Tongue (tissue), 2 donors: ENCODE measurements around the gene MMP17. TPM values are rescaled to one million over a fixed set of nuclear protein-coding genes. Genes with fewer than 3 reads are reported as not detected.
"Not testable (repeated sequence)": the region's sequence is repeated elsewhere in the genome, so short reads cannot be mapped to it uniquely, and the experiment has no call there.

Source experiments
- DNase-seq: peaks from one replicate; pipeline ENCODE4 v3.0.0-alpha.2; 2015
- total RNA-seq: library from RNA; depleted of rRNA; stranded (reverse); fragments of >200 nt; gene quantifications from one replicate; pipeline ENCODE4 v1.2.3, GENCODE V29; 2014

Gene MMP17
- total RNA-seq, 1 donor from 2014 or later = 6.8 TPM

DNA sequence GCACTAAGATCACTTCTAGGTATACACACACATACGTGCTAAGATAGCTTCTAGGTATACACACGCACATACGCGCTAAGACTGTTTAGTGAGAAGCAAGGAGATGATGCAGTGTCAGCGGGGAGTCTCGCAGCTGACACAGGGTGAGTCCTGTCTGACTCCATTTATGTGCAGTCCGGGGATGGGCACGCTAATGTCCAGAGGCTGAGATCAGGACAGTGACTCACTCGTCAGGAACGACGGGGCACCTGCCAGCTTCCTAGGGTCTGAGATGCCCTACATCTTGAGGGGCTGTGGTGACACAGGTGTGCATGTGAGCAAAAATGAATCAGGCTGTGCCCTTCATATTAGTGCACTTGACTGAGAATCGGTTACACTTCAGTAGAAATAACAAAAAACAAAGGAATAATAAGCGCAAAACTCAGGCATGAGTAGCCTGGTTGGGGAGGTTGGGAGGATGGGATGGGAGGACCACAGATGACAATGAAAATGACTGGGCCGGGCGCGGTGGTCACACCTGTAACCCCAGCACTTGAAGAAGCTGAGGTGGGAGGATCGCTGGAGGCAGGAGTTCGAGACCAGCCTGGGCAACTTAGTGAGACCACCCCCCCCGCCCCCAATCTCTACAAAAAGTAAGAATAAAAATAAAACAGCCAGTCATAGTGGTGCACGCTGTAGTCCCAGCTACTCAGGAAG, 37.1 kb downstream of the MMP17 start:
- DNase-seq = no peak

GRCh38 chr12:131867471-131867870, 39.3 kb downstream of the MMP17 start:
- no peak for DNase-seq

DNA sequence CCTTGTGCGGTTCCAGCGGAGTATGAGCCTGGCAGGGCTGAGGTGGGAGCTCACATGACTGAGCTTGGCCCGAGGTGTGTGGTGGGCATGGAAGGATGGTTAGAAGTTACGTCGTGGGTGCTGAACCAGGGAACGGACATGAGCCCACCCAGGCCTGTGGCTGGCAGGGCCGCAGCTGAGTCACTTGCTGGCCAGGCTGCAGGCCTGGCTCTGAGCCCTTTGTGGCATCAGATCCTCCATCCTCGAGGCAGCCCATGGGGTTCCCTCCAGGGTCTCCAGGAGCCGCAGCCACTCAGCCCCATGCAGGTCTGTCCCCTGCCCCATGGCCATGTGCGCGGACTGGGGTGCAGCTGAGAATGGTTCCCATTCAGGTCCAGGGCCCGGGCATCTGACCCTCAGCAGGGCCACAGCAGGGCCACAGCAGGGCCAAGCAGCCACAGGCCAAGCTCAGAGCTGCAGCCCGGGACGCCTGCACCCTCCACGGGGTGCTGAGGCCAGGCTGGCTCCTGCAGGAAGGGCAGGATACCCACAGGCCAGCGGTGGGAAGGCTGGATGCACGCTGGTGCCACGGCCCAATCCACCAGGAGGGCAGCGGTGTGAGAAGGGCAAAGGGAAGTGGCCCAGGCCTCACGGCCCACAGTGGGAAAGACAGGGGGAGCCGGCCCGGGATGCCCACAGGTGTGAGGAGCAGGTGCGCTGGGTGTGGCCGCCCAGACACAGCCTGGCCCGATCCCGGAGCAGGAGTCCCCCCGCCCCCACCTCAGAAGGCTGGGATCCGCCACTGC, 39.9 kb downstream of the MMP17 start:
- DNase-seq = no peak

DNA sequence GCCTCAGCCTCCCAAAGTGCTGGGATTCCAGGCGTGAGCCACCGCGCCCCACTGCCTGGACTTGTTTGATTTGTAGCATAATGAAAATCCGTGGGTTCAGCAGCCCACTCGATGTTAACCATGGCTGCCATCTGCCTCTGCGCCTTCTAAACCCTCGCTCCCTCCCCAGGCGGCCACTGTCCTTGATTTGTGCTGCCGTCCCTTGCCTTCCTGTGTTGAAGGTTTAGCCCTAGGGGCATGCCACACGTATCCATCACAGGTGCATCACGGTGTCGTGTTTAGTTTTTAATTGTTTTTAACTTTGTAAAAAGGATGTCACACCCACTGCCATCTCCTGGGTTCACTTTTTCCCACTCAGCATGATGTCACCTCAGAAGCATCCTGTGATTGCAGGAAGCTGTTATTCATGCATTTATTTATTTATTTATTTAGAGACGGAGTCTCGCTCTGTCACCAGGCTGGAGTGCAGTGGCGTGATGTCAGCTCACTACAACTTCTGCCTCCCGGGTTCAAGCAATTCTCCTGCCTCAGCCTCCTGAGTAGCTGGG, 41.8 kb downstream of the MMP17 start:
- no peak for DNase-seq

- DNase-seq = no peak
These were observed 43.5 kb downstream of the MMP17 start for GRCh38 chr12:131871677-131872076.

DNA sequence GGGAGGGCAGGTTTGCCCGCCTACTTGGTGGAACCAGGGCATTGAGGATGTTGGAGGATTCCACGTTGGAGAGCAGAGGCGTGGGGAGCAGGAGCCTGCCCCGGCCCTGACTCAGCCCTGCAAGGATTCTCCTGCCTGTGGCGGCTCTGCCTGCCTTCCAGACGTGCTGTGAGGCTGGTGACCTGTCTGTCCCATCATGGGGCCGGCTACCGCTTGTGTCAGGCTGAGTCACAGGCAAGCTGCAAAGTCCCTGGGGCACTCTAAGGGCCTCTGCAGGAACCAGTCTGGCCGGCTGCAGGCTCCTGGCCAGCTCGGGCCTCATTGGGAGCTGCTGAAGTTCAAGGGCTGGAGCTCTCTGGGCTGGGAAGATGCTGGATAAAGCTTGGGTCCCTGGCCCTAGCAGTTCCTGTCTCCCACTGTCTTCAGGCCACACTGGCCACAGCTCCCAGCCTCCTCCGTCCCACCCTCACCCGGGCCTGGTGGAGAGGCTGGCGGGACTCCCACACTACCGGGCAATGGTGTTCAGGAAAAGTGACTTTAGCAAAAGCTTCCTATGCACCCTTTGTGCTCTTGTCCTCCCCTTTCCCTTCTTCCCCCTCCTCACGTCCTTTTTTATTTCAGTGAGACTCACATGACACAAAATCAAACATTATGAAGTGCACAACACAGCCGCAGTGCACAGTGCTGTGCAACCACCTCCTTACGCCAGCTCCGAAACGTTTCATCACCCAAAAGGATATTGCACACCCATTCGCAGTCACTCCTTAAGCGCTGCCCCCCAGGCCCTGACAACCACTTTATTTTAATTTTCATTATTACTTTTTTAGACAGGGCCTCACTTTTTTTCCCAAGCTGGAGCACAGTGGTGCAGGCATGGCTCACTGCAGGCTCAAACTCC, 44.2 kb downstream of the MMP17 start:
- DNase-seq = no peak

- no peak for DNase-seq
These were observed 45.1 kb downstream of the MMP17 start for GRCh38 chr12:131873293-131873692.

DNA sequence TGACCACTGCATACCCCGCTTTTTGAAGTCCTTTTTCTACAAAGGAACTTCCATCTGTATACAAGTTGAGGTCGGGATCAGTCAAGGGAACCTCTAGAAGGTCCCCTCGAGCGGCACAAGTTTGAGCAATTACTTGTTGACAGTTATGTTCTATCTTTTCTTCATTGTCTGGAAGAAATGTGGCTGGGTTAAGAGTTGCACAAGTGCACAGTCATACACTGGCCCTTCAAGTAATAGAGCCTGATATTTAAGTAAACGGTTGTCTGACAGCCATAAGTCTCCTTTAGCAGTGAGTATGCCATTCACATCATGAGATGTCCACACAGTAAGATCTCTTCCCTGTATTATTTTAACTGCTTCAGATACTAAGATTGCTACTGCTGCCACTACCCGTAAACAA, 46.8 kb downstream of the MMP17 start:
- not testable (repeated sequence) for DNase-seq

DNA sequence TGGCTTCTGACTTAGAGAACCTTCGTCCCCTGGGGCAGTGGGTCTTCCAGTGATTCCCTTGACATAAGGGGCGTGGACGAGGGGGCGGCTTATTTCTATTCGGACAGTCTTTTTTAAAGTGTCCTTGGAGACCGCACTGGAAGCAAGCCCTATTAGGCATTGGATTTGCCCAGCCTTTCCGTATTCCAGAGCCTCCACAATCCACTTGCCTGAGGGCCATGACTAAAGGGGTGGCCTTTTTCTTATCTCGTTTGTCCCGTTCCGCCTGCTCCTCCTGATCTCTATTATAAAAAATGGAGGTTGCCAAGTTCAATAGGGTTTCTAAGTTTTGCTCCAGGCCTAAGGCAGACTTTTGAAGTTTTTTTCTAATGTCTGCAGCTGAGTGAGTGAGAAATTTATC, 49.0 kb downstream of the MMP17 start:
- DNase-seq = not testable (repeated sequence)

- DNase-seq = not testable (repeated sequence)
These were observed 50.2 kb downstream of the MMP17 start for GRCh38 chr12:131878436-131878835.

DNA sequence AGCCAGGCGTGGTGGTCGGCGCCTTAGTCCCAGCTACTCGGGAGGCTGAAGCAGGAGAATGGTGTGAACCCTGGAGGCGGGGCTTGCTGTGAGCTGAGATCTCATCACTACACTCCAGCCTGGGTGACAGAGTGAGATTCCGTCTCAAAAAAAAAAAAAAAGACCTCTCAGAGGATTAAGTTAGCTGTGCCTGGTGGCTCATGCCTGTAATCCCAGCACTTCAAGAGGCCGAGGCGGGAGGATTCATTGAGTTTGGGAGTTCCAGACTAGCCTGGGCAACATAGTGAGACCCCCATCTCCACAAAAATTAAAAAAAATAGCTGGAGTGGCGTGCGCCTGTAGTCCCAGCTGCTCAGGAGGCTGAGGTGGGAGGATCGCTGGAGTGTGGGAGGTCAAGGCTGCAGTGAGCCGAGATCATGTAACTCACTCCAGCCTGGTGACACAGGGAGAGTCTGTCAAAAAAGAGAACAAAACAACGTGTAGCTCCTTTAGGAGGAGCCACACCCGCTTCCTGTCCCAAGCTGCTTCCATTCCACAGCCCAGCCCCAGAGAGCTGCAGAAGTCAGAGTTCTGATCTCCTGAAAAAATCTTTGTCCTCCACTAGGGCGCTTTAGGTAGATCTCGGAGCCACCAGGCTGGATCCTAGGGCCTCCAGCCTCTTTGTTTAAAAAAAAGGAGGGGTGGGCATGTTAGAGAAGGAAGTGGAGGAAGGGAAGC, 54.8 kb downstream of the MMP17 start:
- no peak for DNase-seq

GRCh38 chr12:131883521-131883900, 55.3 kb downstream of the MMP17 start:
- no peak for DNase-seq

- not testable (repeated sequence) for DNase-seq
These were observed 56.9 kb downstream of the MMP17 start for GRCh38 chr12:131885076-131885475.

DNA sequence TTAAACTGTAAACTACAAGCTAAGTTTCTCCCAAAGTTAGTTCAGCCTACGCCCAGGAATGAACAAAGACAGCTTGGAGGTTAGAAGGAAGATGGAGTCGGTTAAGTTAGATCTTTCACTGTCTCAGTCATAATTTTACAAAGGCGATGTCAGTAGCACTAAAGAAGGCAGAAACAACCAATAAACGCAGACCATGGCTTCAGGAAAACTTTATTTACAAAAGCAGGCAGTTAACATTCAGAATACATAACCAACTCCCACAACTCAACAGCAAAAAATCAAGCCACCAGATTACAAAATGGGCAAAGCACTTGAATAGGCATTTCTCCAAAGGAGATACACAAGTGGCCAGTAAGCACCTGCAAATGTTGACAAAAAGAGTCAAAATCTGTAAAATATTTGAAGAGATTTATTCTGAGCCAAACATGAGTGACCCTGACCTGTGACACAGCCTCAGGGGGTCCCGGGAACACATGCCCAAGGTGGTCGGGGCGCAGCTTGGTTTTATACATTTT, 57.4 kb downstream of the MMP17 start:
- DNase-seq = no peak

DNA sequence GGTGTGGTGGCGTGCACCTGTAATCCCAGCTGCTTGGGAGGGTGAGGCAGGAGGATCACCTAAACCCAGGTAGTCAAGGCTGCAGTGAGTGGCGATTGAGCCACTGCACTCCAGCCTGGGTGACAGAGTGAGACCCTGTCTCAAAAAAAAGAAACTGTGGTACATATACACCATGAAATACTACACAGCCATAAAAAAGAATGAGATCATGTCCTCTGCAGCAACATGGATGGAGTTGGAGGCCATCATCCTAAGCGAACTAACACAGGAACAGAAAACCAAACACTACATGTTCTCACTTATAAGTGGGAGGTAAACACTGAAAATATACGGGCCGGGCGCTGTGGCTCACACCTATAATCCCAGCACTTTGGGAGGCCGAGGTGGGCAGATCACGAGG, 63.5 kb downstream of the MMP17 start:
- not testable (repeated sequence) for DNase-seq

DNA sequence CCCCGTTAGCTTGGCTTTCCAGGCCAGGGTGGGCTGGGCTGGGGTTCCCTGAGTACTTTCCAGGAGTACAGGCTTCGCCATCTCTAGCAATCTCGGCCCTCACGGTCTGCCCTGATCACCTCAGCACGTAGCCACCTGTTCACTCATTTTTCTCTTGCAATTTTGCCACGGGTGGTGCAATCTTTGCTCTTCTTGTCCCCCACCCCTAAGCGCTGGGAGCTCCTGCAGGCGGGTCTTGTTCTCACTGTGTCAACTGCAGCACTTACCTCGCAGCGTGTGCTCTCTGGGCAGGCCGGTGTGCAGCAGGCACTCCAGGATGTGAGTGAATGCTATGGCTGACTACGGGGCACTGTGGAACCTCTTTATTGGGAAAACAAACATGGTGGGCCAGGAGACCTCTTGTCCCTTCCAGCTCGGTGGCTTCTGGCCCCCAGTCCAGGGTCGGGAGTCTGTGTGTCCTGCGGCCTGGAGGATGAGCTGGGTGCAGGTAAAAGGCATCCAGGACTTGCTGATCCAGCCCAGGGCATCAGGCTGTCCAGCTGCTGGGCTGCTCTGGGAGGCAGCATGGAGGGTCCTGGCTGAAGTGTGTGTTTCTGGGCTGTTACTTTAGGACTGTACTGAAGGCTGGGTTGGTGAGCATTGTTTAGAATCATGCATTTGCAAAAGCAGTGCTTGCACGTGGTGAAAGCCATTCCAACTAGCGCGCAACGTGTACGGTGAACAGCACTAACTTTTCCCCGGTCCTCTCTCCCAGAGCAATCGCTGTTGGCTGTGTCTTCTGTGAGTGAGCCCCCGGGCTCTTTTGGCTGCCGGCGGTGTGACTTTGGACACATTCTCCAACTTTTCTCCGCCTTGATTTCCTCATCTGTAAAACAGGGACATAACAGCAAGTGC, 64.8 kb downstream of the MMP17 start:
- no peak for DNase-seq

DNA sequence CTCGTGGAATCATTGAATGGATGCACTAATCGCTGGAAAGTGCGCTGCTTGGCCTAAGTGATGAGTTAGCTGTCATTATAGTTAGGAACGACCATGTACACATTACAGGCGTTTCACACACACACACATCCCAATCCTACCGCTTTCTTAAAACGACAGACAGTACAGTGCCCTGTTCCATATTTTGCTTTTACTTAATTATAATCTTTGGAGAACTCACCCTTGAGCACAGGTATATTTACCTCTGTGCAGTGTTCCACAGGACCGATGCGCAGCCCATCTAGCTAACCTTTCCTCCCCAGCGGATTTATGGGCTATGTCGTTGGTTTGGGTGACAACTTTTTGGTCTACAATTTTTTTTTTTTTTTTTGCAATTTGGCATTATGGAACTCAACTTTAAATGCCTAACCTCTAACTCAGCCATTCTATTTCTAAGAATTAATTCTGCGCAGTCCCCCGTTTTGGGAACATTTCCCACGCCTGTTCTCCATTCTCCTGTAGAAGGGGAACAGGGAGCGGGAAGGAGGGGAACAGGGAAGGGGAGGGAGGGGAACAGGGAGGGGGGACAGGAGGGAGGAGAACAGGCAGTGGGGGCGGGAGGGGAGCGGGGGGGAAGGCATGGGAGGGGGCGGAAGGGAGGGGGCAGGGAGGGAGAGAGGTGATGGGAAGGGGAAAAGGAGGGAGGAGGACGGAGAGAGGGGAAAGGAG, 65.6 kb downstream of the MMP17 start:
- no peak for DNase-seq

DNA sequence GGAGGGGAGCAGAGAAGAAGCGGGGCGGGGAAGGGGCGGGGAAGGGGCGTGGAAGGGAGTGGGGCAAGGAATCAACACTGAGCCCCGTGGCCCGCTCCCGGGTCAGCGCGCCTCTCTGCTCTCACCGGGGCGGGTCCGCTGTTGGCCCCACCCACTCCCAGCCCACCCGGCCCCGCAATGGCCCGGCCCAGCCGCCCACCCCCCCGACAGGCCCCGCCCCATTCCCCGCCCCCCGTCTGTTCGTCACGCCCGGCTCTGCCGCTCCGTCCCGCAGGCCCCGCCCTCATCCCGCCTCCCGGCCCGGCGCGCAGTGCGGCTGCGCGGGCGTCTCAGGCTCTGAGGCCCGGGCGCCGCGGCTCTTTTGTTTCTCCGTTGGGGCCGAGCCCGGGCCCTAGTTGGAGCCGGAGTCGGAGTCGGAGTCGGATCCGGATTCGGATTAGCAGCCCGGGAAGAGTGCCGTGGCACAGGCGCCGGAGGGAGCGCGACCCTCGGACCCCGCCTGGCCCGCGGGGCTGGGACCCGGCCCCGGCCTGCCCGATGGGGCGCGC, 66.2 kb downstream of the MMP17 start, which contains the start of gene ULK1:
ULK1 (plus strand) TSS at position 310 of the 548 bp plus-strand sequence. CDS start 380 bp downstream, outside the sequence.
- DNase-seq = peak; percentile 97

DNA sequence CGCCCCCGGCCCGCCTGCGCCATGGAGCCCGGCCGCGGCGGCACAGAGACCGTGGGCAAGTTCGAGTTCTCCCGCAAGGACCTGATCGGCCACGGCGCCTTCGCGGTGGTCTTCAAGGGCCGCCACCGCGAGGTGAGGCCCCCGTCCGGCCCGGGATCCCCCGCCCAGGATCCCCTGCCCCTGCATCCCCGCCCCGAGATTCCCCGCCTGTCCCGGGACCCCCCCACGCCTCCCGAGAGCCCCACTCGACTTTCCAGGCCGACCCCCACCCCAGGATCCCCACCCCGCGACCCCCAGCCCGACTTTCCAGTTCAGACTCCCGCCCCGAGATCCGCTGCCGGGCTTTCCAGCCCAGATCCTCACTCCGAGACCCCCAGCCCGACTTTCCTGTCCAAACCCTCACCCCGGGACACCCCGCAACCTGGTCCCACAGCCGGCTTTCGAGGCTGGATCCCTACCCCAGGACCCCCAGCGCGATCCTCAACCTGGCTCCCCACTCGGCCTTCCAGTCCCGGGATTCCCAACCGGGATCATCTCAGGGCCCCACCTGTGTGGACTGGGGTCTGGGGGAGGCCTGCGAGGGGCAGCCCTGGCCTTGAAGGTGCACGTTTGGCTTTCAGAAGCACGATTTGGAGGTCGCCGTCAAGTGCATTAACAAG, 66.9 kb downstream of the MMP17 start:
- peak; percentile 13 for DNase-seq
